GM20000 (cell line): ENCODE measurements around the gene GGT7.

Experiments
- DNase-seq: peaks from one replicate; pipeline ENCODE4 v3.0.0; 2012; ENCODE audit warnings: low spot score
- CTCF ChIP-seq: IDR thresholded peaks from 2 replicates; pipeline ENCODE4 v1.5.1; 2012; ENCODE audit warnings: mild to moderate bottlenecking, control low read depth; ENCODE audit errors: extremely low read depth, missing control alignments

The GGT7 gene

GRCh38 chr20:34872622-34873224, at the start of gene GGT7:
Gene GGT7 (minus strand): TSS chr20:34872856. CDS start chr20:34872815, 41 bp downstream.
- TF ChIP-seq CTCF, result peak; percentile 34
- peak; percentile 93 for DNase-seq

- DNase-seq, result no peak
- no peak for TF ChIP-seq CTCF
Observed at GRCh38 chr20:34921436-34921835, 48.8 kb upstream of the GGT7 start.

GRCh38 chr20:34920055-34920454, 47.4 kb upstream of the GGT7 start:
- TF ChIP-seq CTCF, result no peak
- DNase-seq, result no peak

- no peak for TF ChIP-seq CTCF
- no peak for DNase-seq
Observed at GRCh38 chr20:34916774-34917354, 44.2 kb upstream of the GGT7 start.

GRCh38 chr20:34915749-34916455, 43.2 kb upstream of the GGT7 start:
- DNase-seq, result no peak
- TF ChIP-seq CTCF, result no peak

GRCh38 chr20:34915131-34915530, 42.5 kb upstream of the GGT7 start:
- TF ChIP-seq CTCF, result no peak
- DNase-seq, result no peak

- no peak for TF ChIP-seq CTCF
- no peak for DNase-seq
Observed at GRCh38 chr20:34907616-34908469, 35.2 kb upstream of the GGT7 start.
